GM12873 (cell line): ENCODE results near the gene C4orf36.

Experiments used
- TF ChIP-seq, protein P1 (sequence below): IDR thresholded peaks from 2 replicates; pipeline ENCODE4 v1.5.1; 2012; ENCODE audit warnings: low read depth, mild to moderate bottlenecking, moderate library complexity, low read length, control low read depth; ENCODE audit not compliant: insufficient read depth; ENCODE audit errors: missing control alignments

Gene C4orf36

DNA sequence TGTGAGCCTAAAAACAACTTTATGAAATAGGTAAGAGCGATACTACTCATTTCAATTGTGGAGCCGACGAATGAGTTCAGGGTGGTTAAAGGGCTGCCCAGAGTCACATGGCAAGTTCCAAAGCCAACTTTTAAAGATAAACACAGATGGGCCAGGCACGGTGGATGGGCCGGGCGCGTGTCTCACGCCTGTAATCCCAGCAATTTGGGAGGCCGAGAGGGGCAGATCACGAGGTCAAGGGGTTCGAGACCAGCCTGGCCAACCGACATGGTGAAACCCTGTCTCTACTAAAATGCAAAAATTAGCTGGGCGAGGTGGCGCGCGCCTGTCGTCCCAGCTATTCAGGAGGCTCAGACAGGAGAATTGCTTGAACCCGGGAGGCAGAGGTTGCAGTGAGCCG lies 914 bp upstream of the C4orf36 start:
- TF ChIP-seq, protein P1, sequence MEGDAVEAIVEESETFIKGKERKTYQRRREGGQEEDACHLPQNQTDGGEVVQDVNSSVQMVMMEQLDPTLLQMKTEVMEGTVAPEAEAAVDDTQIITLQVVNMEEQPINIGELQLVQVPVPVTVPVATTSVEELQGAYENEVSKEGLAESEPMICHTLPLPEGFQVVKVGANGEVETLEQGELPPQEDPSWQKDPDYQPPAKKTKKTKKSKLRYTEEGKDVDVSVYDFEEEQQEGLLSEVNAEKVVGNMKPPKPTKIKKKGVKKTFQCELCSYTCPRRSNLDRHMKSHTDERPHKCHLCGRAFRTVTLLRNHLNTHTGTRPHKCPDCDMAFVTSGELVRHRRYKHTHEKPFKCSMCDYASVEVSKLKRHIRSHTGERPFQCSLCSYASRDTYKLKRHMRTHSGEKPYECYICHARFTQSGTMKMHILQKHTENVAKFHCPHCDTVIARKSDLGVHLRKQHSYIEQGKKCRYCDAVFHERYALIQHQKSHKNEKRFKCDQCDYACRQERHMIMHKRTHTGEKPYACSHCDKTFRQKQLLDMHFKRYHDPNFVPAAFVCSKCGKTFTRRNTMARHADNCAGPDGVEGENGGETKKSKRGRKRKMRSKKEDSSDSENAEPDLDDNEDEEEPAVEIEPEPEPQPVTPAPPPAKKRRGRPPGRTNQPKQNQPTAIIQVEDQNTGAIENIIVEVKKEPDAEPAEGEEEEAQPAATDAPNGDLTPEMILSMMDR, result no peak

- TF ChIP-seq, protein P1, result no peak
These were observed 376 bp upstream of the C4orf36 start for GRCh38 chr4:86892636-86892960.

DNA sequence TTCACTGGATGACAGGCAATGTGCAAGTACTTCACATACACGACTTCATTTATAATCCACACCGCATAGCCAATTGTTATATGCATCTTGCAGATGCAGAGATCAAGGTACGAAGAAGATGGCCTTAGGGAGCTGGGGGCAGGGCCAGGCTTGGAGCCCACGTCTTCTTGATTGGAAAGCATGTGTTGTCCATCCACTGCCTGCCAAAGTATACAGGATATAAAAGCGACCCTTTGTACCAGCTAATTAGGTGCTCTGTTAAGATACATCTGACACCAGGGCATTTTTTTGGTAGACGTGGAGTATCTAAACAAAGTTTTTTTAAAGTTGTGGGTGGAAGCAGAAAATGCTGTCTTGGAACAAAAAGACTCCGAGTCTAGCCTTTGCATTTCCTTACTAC lies 1.4 kb downstream of the C4orf36 start:
- TF ChIP-seq, protein P1, result no peak

GRCh38 chr4:86879641-86880040 lies 12.6 kb downstream of the C4orf36 start:
- TF ChIP-seq, protein P1, result no peak

DNA sequence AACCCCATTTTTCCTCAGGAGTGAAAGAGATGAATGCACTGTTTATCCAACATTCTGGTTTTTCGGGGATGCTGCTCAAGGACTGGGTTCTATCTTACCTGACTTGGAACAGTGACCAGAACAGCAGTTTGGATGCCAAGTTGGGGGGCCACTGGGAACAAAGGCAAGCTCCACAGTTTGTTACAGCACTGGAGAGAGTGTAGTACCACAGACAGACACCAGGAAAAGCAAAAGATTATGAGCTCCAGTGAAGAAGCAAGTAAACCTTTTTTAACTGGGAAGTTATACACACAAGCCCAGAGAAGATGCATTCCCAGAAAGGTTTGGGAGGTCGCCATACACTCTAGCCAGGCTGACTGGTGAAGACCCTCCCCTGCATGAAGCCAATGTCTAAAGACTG lies 13.6 kb downstream of the C4orf36 start:
- TF ChIP-seq, protein P1, result peak; percentile 26

- TF ChIP-seq, protein P1, result no peak
These were observed 15.1 kb downstream of the C4orf36 start for GRCh38 chr4:86876894-86877685.

DNA sequence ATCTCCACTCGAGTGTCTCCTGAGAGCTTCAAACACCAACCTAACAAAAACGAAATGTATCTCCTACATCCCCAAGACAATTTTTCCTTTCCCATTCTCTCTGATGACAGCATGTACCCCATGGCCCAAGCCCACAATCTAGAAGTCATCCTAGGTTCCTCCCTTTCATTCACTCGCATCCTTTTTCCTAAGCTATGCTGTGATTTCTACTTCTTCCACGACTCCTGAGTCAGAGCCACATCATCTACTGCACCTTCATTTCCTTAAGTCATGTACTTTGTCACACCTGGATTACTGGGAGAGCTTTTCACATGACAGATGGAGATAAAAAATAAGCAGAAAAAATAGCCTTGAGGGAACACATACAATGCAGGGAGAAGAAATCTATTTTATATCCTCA lies 20.1 kb downstream of the C4orf36 start:
- TF ChIP-seq, protein P1, result no peak
